Right lobe of liver (tissue), 6 donors: Measurements from ENCODE around the gene TFIP11. TPM values are rescaled to one million over a fixed set of nuclear protein-coding genes. Genes with fewer than 3 reads are reported as not detected.

Source experiments
- ATAC-seq, 4 donors: fragments of 200-7000 bp; cut with Tn5 transposase; one replicate each; pipeline ENCODE4 v1.9.1; 2020; ENCODE audit warnings: mild to moderate bottlenecking in 4 of 4, moderate library complexity in 4 of 4
- DNase-seq, 3 donors: peaks; one replicate each; pipeline ENCODE4 v3.0.0-alpha.2; 2020
- H3K27ac ChIP-seq, 3 donors: fragments of 200-600 bp; one replicate each; pipeline ENCODE4 v1.8.0; 2022
- H3K27me3 ChIP-seq, 2 donors: fragments of 200-600 bp; one replicate each; pipeline ENCODE4 v1.8.0; 2022
- H3K36me3 ChIP-seq, 4 donors: fragments of 200-600 bp; sonication (generic) in 1 of 4; one replicate each; pipeline versions ENCODE4 v1.5.1 to v1.8.0; 2017 to 2022; ENCODE audit warnings: control low read depth in 1 of 4
- H3K4me1 ChIP-seq, 4 donors: fragments of 200-600 bp; sonication (generic) in 1 of 4; one replicate each; pipeline versions ENCODE4 v1.5.1 to v1.8.0; 2017 to 2022; ENCODE audit warnings: control low read depth in 1 of 4
- H3K4me3 ChIP-seq, 3 donors: fragments of 200-600 bp; one replicate each; pipeline ENCODE4 v1.8.0; 2022
- H3K9me3 ChIP-seq, 4 donors: fragments of 200-600 bp; sonication (generic) in 1 of 4; one replicate each; pipeline versions ENCODE4 v1.5.1 to v1.8.0; 2017 to 2022; ENCODE audit warnings: control low read depth in 1 of 4
- POLR2A ChIP-seq: fragments of 450-650 bp; IDR thresholded peaks from one replicate; pipeline ENCODE4 v1.6.1; 2017; ENCODE audit warnings: antibody characterized with exemption, mild to moderate bottlenecking
- WGBS: methylation state at CpG from one replicate; pipeline ENCODE4 v1.1.6; 2018; ENCODE audit warnings: low coverage, low lambda C conversion rate; ENCODE audit not compliant: insufficient coverage; ENCODE audit errors: missing lambda C conversion rate; 5-methylcytosine and 5-hydroxymethylcytosine counted together
- intact Hi-C, 2 donors: fragments of 100-400 bp; cut with DNase I; formaldehyde crosslinking; loops; one replicate each; pipeline versions ENCODE4 v1.11.2 to v1.14.1; 2022
- total RNA-seq, 6 experiments: library from RNA; depleted of rRNA in 2 of 6; stranded (reverse); fragments of >200 nt in 2 of 6; fragmentation: NEBNext Ultra II Directional in 3 of 6; extraction: Animal tissue kit (Norgen Biotek cat#: 25700) in 3 of 6; gene quantifications; one replicate each; pipeline versions ENCODE4 v1.1.0 to v1.2.4, GENCODE V29; 2016 to 2023
- TF ChIP-seq, protein P1 (sequence below), 4 donors: fragments of 200-600 bp in 3 of 4; fragments of 450-650 bp in 1 of 4; IDR thresholded peaks; one replicate each; pipeline versions ENCODE4 v1.5.1 to v1.8.0; 2016 to 2022; ENCODE audit warnings: antibody characterized with exemption in 4 of 4, mild to moderate bottlenecking in 2 of 4
- donor health status: DM: no; HTN: yes; CAD: no.
- donor health status: DM: no; HTN: no; CAD: no.
- donor health status: DM: no; HTN: no; CAD: no.
- donor health status: DM: no; HTN: yes; CAD: no.
- donor health status: DM: no; HTN: yes; CAD: no.

TFIP11 gene
- total RNA-seq, 6 experiments from 2014 or later, result 17.0 to 24.1 (median 21.6) TPM

DNA sequence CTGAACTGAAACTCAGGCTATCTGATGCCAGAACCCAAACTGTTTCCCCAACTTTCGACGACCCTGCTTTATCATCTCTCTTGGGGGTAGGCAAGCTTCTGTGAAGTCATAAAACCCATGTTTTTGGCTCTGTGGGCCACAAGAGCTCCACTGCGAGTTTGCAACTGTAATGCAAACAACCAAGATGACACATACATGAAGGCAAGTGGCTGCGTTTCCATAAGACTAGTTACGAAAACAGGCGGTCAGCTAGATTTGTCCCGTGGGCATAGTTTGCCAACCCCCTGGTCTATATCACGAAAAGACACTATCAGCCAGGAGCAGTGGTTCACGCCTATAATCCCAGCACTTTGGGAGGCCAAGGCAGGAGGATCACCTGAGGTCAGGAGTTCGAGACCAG, 40.2 kb upstream of the TFIP11 start:
- whole genome bisulfite sequencing, result 68% methylated on average over 8 of the region's 10 CpGs
- H3K9me3 ChIP-seq, result no peaks in the 10 kb centered on the region
- H3K4me3 ChIP-seq, result no peak overlapping the region
- H3K4me1 ChIP-seq, result peaks cover 0 to 84% (median 29%) of the 10 kb centered on the region in 4 donors
- no peaks in the 10 kb centered on the region for H3K27me3 ChIP-seq
- no peak for DNase-seq
- intact Hi-C loops, result no loop called here
- H3K27ac ChIP-seq, result peak overlapping the region; percentile 26 to 95 (median 29)
- H3K36me3 ChIP-seq, result no peaks in the 10 kb centered on the region
- TF ChIP-seq, protein P1, sequence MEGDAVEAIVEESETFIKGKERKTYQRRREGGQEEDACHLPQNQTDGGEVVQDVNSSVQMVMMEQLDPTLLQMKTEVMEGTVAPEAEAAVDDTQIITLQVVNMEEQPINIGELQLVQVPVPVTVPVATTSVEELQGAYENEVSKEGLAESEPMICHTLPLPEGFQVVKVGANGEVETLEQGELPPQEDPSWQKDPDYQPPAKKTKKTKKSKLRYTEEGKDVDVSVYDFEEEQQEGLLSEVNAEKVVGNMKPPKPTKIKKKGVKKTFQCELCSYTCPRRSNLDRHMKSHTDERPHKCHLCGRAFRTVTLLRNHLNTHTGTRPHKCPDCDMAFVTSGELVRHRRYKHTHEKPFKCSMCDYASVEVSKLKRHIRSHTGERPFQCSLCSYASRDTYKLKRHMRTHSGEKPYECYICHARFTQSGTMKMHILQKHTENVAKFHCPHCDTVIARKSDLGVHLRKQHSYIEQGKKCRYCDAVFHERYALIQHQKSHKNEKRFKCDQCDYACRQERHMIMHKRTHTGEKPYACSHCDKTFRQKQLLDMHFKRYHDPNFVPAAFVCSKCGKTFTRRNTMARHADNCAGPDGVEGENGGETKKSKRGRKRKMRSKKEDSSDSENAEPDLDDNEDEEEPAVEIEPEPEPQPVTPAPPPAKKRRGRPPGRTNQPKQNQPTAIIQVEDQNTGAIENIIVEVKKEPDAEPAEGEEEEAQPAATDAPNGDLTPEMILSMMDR (IDR thresholded peaks at IDR 0.05), result no peak
- TF ChIP-seq POLR2A, result no peak
- no peak for ATAC-seq

DNA sequence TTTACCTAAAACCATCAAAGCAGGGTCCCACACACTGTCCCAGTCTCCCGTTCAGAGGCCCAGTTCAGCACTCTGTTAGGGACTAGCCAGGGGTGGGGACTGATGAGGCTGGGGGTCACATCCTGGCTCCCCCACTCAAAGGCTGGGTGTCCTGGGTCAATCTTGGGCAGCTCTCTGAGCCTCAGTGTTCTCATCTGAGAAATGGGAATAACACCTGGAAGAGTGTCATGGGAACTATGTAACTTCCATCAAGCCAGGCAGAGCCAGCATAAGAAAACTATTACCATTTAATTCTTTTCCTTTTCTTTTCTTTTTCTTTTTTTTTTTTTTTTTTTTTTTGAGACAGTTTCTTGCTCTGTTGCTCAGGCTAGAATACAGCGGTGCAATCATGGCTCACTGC, 39.3 kb upstream of the TFIP11 start:
- H3K4me1 ChIP-seq, result peaks cover 0 to 84% (median 25%) of the 10 kb centered on the region in 4 donors

DNA sequence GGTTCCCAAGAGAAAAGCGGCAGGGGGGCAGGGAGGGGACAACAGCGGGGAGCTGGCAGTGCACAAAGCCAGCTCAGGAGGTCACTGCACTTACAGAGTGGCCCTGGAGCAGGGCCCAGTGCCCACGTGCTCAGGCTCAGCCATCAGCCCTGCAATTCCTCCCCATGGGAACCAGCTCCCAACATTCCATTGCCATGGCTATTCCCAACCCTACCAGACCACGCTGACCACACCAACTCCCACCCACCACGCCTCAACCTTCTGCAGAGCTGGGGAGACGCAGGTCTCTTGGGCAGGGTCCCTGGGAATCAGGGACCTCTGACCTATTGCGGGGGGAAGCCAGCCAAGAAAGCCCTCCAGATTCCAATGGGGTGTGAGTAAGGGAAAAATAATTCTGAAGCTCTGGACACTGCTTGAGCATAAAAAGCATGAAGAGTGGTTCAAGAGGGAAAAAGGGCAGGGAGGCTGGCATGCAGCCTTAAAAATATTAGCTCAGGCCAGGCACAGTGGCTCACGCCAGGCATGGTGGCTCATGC, 38.3 kb upstream of the TFIP11 start:
- WGBS, result 21% methylated on average over 5 of the region's 8 CpGs
- Histone ChIP-seq H3K27me3 (no peaks in the 10 kb centered on the region), H3K4me3 (no peak overlapping the region), H3K27ac (peak overlapping the region; percentile 61 to 95 (median 62)), H3K36me3 (no peaks in the 10 kb centered on the region), H3K4me1 (peaks cover 0 to 77% (median 20%) of the 10 kb centered on the region in 4 donors), H3K9me3 (no peaks in the 10 kb centered on the region)
- ATAC-seq (peak; percentile 83 to 89 (median 86)), DNase-seq (peak; percentile 87 to 94 (median 93))
- intact Hi-C loops, result no loop called here
- TF ChIP-seq, protein P1 (IDR thresholded peaks at IDR 0.05), result no peak
- TF ChIP-seq POLR2A, result no peak

More for the DNA sequence above, 39.3 kb upstream of the TFIP11 start:
- ATAC-seq (no peak), DNase-seq (no peak)
- H3K27ac ChIP-seq, result peak overlapping the region; percentile 61 to 95 (median 61)
- H3K36me3 ChIP-seq, result no peaks in the 10 kb centered on the region
- 83% methylated on average over 1 of the region's 2 CpGs for WGBS
- no peak overlapping the region for H3K4me3 ChIP-seq
- H3K27me3 ChIP-seq, result no peaks in the 10 kb centered on the region
- intact Hi-C loops, result no loop called here
- TF ChIP-seq, protein P1 (IDR thresholded peaks at IDR 0.05), result no peak
- no peak for TF ChIP-seq POLR2A
- H3K9me3 ChIP-seq, result no peaks in the 10 kb centered on the region

DNA sequence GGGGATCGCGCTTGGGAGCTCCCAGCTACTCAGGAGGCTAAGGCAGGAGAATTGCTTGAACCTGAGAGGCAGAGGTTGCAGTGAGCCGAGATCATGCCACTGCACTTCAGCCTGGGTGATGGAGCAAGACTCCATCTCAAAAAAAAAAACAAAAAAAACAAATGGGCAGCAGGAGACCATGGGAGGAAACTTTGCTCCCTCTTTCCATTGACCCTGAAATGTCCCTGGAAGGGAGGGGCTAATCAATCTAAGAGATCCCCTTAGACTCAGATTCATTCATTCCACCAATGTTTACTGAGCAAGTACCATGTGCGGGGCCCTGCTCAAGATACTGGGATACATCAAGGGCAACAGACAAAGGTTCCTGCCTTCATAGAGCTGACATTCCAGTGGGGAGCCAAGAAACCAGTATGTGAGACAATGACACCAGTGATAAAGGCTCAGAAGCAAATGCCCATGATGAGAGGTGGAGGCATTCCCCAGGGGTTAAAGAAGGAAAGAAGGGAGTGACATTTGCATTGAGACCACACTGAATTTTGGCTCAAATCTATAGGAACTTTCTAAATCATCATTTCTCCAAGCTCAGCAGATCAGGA, 37.7 kb upstream of the TFIP11 start:
- ATAC-seq (peak; percentile 8 to 61 (median 48)), DNase-seq (no peak)
- TF ChIP-seq, protein P1 (IDR thresholded peaks at IDR 0.05), result no peak
- TF ChIP-seq POLR2A, result no peak
- intact Hi-C loops, result no loop called here
- H3K27ac ChIP-seq, result peak overlapping the region; percentile 61 to 95 (median 62)
- 52% methylated on average over 4 of the region's 4 CpGs for WGBS
- no peaks in the 10 kb centered on the region for H3K27me3 ChIP-seq
- H3K9me3 ChIP-seq, result no peaks in the 10 kb centered on the region
- H3K36me3 ChIP-seq, result no peaks in the 10 kb centered on the region
- H3K4me3 ChIP-seq, result no peak overlapping the region
- H3K4me1 ChIP-seq, result peaks cover 0 to 74% (median 17%) of the 10 kb centered on the region in 4 donors
